KMS-11 (cell line): ENCODE measurements around the gene GPC3.

Experiments used
- H2AFZ ChIP-seq: fragments of 200-600 bp; sonication (generic); 2 replicates; pipeline ENCODE4 v1.6.1; 2016; ENCODE audit warnings: antibody characterized with exemption, mixed run types, low read depth
- H3K27ac ChIP-seq: fragments of 200-600 bp; sonication (generic); 2 replicates; pipeline ENCODE4 v1.6.1; 2016; ENCODE audit warnings: mild to moderate bottlenecking, mixed run types
- H3K27me3 ChIP-seq: fragments of 200-600 bp; sonication (generic); 2 replicates; pipeline ENCODE4 v1.6.1; 2017; ENCODE audit warnings: mild to moderate bottlenecking, low read depth, mixed run types, moderate library complexity; ENCODE audit not compliant: insufficient read depth
- H3K36me3 ChIP-seq: fragments of 200-600 bp; sonication (generic); 2 replicates; pipeline ENCODE4 v1.6.1; 2017; ENCODE audit warnings: mild to moderate bottlenecking, mixed run types; ENCODE audit not compliant: insufficient read depth
- H3K4me1 ChIP-seq: fragments of 200-600 bp; sonication (generic); 2 replicates; pipeline ENCODE4 v1.6.1; 2016; ENCODE audit warnings: mild to moderate bottlenecking, low read depth, mixed run types; ENCODE audit not compliant: poor library complexity, severe bottlenecking
- H3K4me2 ChIP-seq: fragments of 200-600 bp; sonication (generic); 2 replicates; pipeline ENCODE4 v1.7.0; 2016; ENCODE audit warnings: mild to moderate bottlenecking, mixed run types
- H3K4me3 ChIP-seq: fragments of 200-600 bp; sonication (generic); IDR thresholded peaks from 2 replicates; pipeline ENCODE4 v1.6.1; 2017; ENCODE audit warnings: low read depth, low read length, mixed read lengths; ENCODE audit not compliant: insufficient read depth
- H3K79me2 ChIP-seq: fragments of 200-600 bp; sonication (generic); 2 replicates; pipeline ENCODE4 v1.6.1; 2016; ENCODE audit warnings: low read depth, mixed run types; ENCODE audit not compliant: insufficient read depth
- H3K9ac ChIP-seq: fragments of 200-600 bp; sonication (generic); 2 replicates; pipeline ENCODE4 v1.6.1; 2016; ENCODE audit warnings: mild to moderate bottlenecking, mixed run types
- H4K20me1 ChIP-seq: fragments of 200-600 bp; sonication (generic); 2 replicates; pipeline ENCODE4 v1.6.1; 2016; ENCODE audit warnings: mild to moderate bottlenecking, mixed run types; ENCODE audit not compliant: insufficient read depth
- TF ChIP-seq, protein P1 (sequence below): fragments of 200-600 bp; sonication (generic); conservative IDR thresholded peaks from 2 replicates; pipeline ENCODE4 v1.6.1; 2017; ENCODE audit warnings: low read depth, mild to moderate bottlenecking, antibody characterized with exemption, low read length, moderate library complexity, mixed read lengths

Gene GPC3

DNA sequence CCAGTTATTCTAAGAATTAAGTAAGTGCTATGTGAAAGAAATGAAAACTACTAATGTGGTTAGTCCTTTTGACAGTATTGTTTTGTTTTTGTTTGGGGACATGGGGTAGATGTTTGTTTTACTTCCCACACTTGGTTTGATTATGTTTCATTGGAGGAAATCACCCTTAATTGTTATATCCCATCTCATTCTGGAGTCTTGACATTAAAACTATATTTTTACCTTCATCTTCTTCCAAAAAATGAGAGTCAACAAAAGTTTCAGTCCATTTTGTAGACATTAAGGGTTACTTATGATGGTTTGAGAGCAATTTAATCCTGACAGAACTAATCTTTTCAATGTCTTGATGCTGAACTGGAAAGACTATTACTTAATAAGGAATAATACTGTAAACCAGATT is 108.7 kb downstream of the GPC3 start:
- H2AFZ ChIP-seq = no peak overlapping the region
- no peaks in the 10 kb centered on the region for H4K20me1 ChIP-seq
- no peak overlapping the region for H3K4me3 ChIP-seq
- TF ChIP-seq, protein P1, sequence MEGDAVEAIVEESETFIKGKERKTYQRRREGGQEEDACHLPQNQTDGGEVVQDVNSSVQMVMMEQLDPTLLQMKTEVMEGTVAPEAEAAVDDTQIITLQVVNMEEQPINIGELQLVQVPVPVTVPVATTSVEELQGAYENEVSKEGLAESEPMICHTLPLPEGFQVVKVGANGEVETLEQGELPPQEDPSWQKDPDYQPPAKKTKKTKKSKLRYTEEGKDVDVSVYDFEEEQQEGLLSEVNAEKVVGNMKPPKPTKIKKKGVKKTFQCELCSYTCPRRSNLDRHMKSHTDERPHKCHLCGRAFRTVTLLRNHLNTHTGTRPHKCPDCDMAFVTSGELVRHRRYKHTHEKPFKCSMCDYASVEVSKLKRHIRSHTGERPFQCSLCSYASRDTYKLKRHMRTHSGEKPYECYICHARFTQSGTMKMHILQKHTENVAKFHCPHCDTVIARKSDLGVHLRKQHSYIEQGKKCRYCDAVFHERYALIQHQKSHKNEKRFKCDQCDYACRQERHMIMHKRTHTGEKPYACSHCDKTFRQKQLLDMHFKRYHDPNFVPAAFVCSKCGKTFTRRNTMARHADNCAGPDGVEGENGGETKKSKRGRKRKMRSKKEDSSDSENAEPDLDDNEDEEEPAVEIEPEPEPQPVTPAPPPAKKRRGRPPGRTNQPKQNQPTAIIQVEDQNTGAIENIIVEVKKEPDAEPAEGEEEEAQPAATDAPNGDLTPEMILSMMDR = no peak
- no peaks in the 10 kb centered on the region for H3K36me3 ChIP-seq
- no peak overlapping the region for H3K27ac ChIP-seq
- H3K4me2 ChIP-seq = no peak overlapping the region
- no peak overlapping the region for H3K9ac ChIP-seq
- H3K79me2 ChIP-seq = no peaks in the 10 kb centered on the region
- peaks cover 19% of the 10 kb centered on the region for H3K27me3 ChIP-seq
- no peaks in the 10 kb centered on the region for H3K4me1 ChIP-seq

DNA sequence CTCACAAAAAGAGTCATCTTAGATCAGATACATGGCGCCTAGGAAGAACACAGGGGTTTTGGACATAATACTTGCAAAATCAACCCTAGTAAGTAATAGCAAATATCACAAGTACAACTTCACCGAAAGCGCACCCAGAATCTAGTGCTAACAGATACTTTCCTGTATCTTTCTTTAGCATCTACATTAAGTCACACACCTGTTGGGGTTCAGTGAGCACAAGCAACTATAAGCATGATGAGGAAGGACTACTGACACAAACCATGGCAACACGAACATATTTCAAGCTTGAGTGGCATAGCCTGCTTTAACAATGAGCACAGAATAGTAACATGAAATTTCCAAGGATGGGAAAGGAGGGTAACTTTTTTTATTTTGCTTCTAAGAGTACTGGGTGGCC is 116.1 kb downstream of the GPC3 start:
- no peak overlapping the region for H2AFZ ChIP-seq
- H3K4me2 ChIP-seq = no peak overlapping the region
- H4K20me1 ChIP-seq = no peaks in the 10 kb centered on the region
- no peaks in the 10 kb centered on the region for H3K27me3 ChIP-seq
- TF ChIP-seq, protein P1 = no peak
- H3K27ac ChIP-seq = no peak overlapping the region
- H3K36me3 ChIP-seq = no peaks in the 10 kb centered on the region
- H3K9ac ChIP-seq = no peak overlapping the region
- no peaks in the 10 kb centered on the region for H3K4me1 ChIP-seq
- H3K4me3 ChIP-seq = no peak overlapping the region
- no peaks in the 10 kb centered on the region for H3K79me2 ChIP-seq

DNA sequence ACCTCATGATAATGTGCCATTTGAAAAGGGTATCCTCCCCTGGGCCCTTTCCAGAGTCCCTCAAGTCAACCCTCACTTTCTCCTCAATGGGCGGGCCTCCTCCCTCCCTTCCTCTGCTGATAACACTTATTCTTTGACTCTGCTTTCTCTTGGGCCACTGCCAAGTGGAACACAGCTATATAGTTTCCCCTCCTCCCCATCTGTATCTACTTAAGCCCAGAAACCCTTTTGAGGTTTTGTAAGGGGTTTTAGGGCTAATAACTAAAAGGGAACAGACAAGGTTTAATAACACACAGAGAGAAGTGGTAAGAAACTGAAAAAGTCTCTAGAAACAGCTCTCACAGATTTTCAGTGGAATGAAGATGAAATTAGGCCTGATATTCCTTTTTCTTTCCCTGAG is 116.7 kb downstream of the GPC3 start:
- no peaks in the 10 kb centered on the region for H3K79me2 ChIP-seq
- H2AFZ ChIP-seq = no peak overlapping the region
- no peaks in the 10 kb centered on the region for H4K20me1 ChIP-seq
- H3K36me3 ChIP-seq = no peaks in the 10 kb centered on the region
- H3K4me1 ChIP-seq = no peaks in the 10 kb centered on the region
- TF ChIP-seq, protein P1 = no peak
- no peak overlapping the region for H3K4me3 ChIP-seq
- no peak overlapping the region for H3K27ac ChIP-seq
- no peaks in the 10 kb centered on the region for H3K27me3 ChIP-seq
- H3K9ac ChIP-seq = no peak overlapping the region
- no peak overlapping the region for H3K4me2 ChIP-seq

DNA sequence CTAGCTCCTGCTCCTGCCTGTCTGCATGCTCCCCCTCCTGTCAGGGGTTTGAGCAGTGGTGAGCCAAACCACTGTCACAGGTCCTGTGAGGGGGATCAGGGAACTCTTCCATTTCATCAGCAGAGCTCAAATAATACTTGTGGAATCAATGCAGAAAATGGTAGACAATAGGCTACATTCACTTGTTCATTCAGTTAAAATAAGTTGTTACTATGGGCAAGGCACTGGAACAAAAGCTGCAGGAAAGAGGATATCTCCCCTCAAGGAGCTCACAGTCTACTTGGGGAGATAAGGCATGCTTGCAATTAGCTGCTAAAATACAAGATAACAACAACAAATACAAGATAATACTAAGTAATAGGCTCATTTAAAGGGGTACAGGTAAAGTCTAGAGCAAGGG is 117.1 kb downstream of the GPC3 start:
- TF ChIP-seq, protein P1 = no peak
- Histone ChIP-seq H3K36me3 (no peaks in the 10 kb centered on the region), H4K20me1 (no peaks in the 10 kb centered on the region), H3K9ac (no peak overlapping the region), H3K27me3 (no peaks in the 10 kb centered on the region), H2AFZ (no peak overlapping the region), H3K4me3 (no peak overlapping the region), H3K4me2 (no peak overlapping the region), H3K79me2 (no peaks in the 10 kb centered on the region), H3K27ac (no peak overlapping the region), H3K4me1 (no peaks in the 10 kb centered on the region)
